ENCODE measurements around the gene SPIN2B. TPM values are rescaled to one million over a fixed set of nuclear protein-coding genes. Genes with fewer than 3 reads are reported as not detected.

Gene SPIN2B
- total and polyA plus RNA-seq, 10 of the 15 experiments (the other 5 are each of a cell fraction or from before 2014, with no cell fraction given), result 2.7 to 8.9 (median 6.0) TPM

GRCh38 chrX:57121162-57121755 lies at the start of gene SPIN2B (continued):
- TF ChIP-seq ZBTB40 (IDR thresholded peaks at IDR 0.05; ENCODE audit: borderline replicate concordance), result peak; percentile 46; the same call in 1 of the 2 replicates
- peak; percentile 65 for TF ChIP-seq IKZF1 (conservative IDR thresholded peaks at IDR 0.05)
- TF ChIP-seq BHLHE40 (IDR thresholded peaks at IDR 0.05; ENCODE audit: borderline replicate concordance in 1 of 2, low read depth in 2 of 2, low read length in 1 of 2), result peak; percentile 56 to 95; a peak in 3 of 4 replicates
- TF ChIP-seq RELA (IDR thresholded peaks at IDR 0.05; ENCODE audit: borderline replicate concordance, partially characterized antibody), result no peak
- TF ChIP-seq POLR2AphosphoS2 (IDR thresholded peaks at IDR 0.05; ENCODE audit: low read depth, low read length), result 0 out of 2 replicates have a peak, but pooled peaks have one; percentile 48
- TF ChIP-seq ATF7 (IDR thresholded peaks at IDR 0.05; ENCODE audit: low read depth), result peak; percentile 15; the same call in 1 of the 2 replicates
- no peak for TF ChIP-seq ZNF384 (IDR thresholded peaks at IDR 0.05; ENCODE audit: borderline replicate concordance, low read depth, low read length)
- peak; percentile 37 for TF ChIP-seq KLF5 (IDR thresholded peaks at IDR 0.05; ENCODE audit: partially characterized antibody)
- TF ChIP-seq SUPT20H (IDR thresholded peaks at IDR 0.05; ENCODE audit: borderline replicate concordance, control insufficient read depth, low read depth, low read length), result no peak
- TF ChIP-seq MXI1 (IDR thresholded peaks at IDR 0.05; ENCODE audit: low read depth, low read length), result 0 out of 2 replicates have a peak, but pooled peaks have one; percentile 33
- TF ChIP-seq SP1 (IDR thresholded peaks at IDR 0.05; ENCODE audit: low read depth, low read length), result no peak
- peak; percentile 26; the same call in 1 of the 2 replicates for TF ChIP-seq TAF1 (IDR thresholded peaks at IDR 0.05; ENCODE audit: borderline replicate concordance, low read depth, low read length)

All from GM12878 (cell line).